ENCODE measurements around the gene KIF26B. TPM values are rescaled to one million over a fixed set of nuclear protein-coding genes. Genes with fewer than 3 reads are reported as not detected.

The KIF26B gene
- polyA plus RNA-seq, 2 of the 4 experiments (the other 2 are of a cell fraction) = 0.01 to 0.04 TPM

- H3K9me3 ChIP-seq = no peaks in the 10 kb centered on the region
- 78% methylated on average over 3 of the region's 3 CpGs for WGBS (ENCODE audit: missing lambda C conversion rate)
- ChIA-PET CTCF (no interaction called here), POLR2A (no interaction called here)
- ATAC-seq (no peak), DNase-seq (ENCODE audit: low read depth in 1 of 2, low spot score in 1 of 2) (no peak), FAIRE-seq (no peak)
- TF ChIP-seq MAX (IDR thresholded peaks at IDR 0.05) (no peak), REST (IDR thresholded peaks at IDR 0.05) (no peak), NPAS2 (CRISPR knock-in tag; IDR thresholded peaks at IDR 0.05; ENCODE audit: borderline replicate concordance) (no peak), ELK1 (IDR thresholded peaks at IDR 0.05; ENCODE audit: low read depth, low read length) (no peak), HDAC2 (IDR thresholded peaks at IDR 0.05) (no peak), ESRRA (IDR thresholded peaks at IDR 0.05; ENCODE audit: borderline replicate concordance, low read length) (no peak), MAZ (IDR thresholded peaks at IDR 0.05; ENCODE audit: borderline replicate concordance, low read depth, low read length) (no peak), POLR2AphosphoS2 (conservative IDR thresholded peaks at IDR 0.05; ENCODE audit: low read length) (no peak), PHF8 (IDR thresholded peaks at IDR 0.05; ENCODE audit: borderline replicate concordance, low read depth) (no peak)
- peaks cover 7% of the 10 kb centered on the region; the same call in 1 of the 3 replicates for H3K4me1 ChIP-seq
- H3K4me2 ChIP-seq = no peak overlapping the region
- H3K27ac ChIP-seq = no peak overlapping the region
- no peak overlapping the region for H3K4me3 ChIP-seq
Observed at GRCh38 chr1:245556057-245556456, 401.3 kb downstream of the KIF26B start.

GRCh38 chr1:245558069-245558468, 403.3 kb downstream of the KIF26B start:
- Histone ChIP-seq H3K4me1 (peaks cover 7% of the 10 kb centered on the region; the same call in 1 of the 3 replicates), H3K4me3 (no peak overlapping the region), H3K27ac (peak overlapping the region in 1 of 2 experiments; percentile 31; a peak in 2 of 6 replicates), H3K9me3 (no peaks in the 10 kb centered on the region), H3K4me2 (peak overlapping the region; percentile 26; the same call in 1 of the 3 replicates)
- DNase-seq (ENCODE audit: low read depth in 1 of 2, low spot score in 1 of 2) = no peak
- FAIRE-seq = no peak
- peak; percentile 15 to 28; a peak in 3 of 6 replicates for ATAC-seq
- CTCF ChIA-PET = interaction anchor here (1.4 kb wide), 1 partner anchor 10 kb away, joined by 3 read pairs; no protein-coding TSS in a partner anchor
- TF ChIP-seq ZC3H11A (IDR thresholded peaks at IDR 0.05) (no peak), CEBPB (IDR thresholded peaks at IDR 0.05) (no peak), JUN (IDR thresholded peaks at IDR 0.05) (no peak), HDAC2 (IDR thresholded peaks at IDR 0.05) (no peak), HMGXB4 (CRISPR knock-in tag; IDR thresholded peaks at IDR 0.05; ENCODE audit: borderline replicate concordance) (no peak), POLR2AphosphoS2 (conservative IDR thresholded peaks at IDR 0.05; ENCODE audit: low read length) (no peak), ZSCAN20 (CRISPR knock-in tag; IDR thresholded peaks at IDR 0.05) (no peak), USF2 (IDR thresholded peaks at IDR 0.05) (no peak), ZFP36 (IDR thresholded peaks at IDR 0.05; ENCODE audit: borderline replicate concordance, partially characterized antibody) (no peak), KDM5A (IDR thresholded peaks at IDR 0.05) (no peak), MAFK (IDR thresholded peaks at IDR 0.05; ENCODE audit: partially characterized antibody) (no peak), REST (IDR thresholded peaks at IDR 0.05) (no peak), BCL3 (IDR thresholded peaks at IDR 0.05) (no peak), MAX (IDR thresholded peaks at IDR 0.05) (no peak)
- 20% methylated on average over 5 of the region's 5 CpGs for WGBS (ENCODE audit: missing lambda C conversion rate)
- POLR2A ChIA-PET = no interaction called here

All from A549 (cell line).